ENCODE measurements around the gene WDR64. TPM values are rescaled to one million over a fixed set of nuclear protein-coding genes. Genes with fewer than 3 reads are reported as not detected.

Gene WDR64
- total and polyA plus RNA-seq, 2 donors (not counting 3 experiments of a cell fraction or from before 2014, with no cell fraction given), result not detected

DNA sequence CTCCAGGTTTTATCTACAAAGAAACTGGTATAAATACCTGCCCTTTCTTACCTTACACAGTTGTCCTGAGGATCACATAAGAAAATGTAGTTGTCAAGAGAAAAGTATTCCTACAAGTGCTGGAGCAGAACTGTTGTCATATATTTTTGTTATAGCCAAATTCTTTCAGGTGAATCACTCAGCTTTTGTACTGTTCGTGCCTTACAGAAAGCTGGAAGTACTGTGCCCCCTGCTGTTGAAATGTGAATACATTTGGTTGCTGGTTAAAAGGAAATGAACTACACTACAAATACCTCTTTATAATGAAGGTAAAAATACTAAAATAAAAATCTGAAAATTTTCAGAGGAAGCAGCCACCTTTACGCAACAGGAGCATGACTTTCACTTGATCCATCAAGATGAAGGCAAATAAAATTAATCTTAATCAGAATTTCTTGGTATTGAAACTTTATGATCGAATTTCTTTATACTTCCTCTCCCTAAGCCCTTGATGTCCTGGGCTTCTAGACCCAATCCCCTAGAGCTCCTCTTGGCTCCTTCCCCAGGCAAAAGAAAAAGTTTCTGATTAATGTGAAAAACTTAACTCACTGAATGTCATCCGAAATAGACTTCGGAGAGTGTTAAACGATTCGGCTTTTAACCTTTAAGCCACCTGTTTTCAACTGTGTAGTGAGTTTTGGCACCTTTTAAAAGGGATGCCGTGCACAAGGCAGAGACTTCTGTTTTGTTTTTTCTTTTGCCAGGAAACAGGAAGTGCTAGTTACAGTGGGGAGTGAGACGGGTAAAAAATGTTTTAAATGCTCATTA, 24.4 kb upstream of the WDR64 start:
- intact Hi-C loops (cut with micrococcal nuclease), result loop anchor here (1.0 kb wide), 3 partner anchors 16 to 895 kb away; no protein-coding TSS in a partner anchor
- DNase-seq (ENCODE audit: low read depth, low spot score), result peak; percentile 72
- dilution Hi-C loops (cut with MboI; ENCODE audit: extremely low pct_ligation_motif_present, low sequenced_read_pairs), result no loop called here
- H3K27me3 ChIP-seq (ENCODE audit: control insufficient read depth in 2 of 2, insufficient read depth in 2 of 2, low read length in 2 of 2), result no peaks in the 10 kb centered on the region
- H3K27ac ChIP-seq (ENCODE audit: insufficient read depth, low read depth, low read length), result no peak overlapping the region
- CTCF ChIA-PET, result interaction anchor here (0.5 to 4.1 kb wide), 23 partner anchors 8 to 895 kb away, joined by 3 to 106 read pairs (median 4); partner anchors contain the start of genes CHML, EXO1, KMO and OPN3
- no peaks in the 10 kb centered on the region for H3K9me1 ChIP-seq (replicated peaks; ENCODE audit: control insufficient read depth, extremely low read depth, insufficient read depth, low read length)
- no peaks in the 10 kb centered on the region for H3K9me3 ChIP-seq (replicated peaks; ENCODE audit: control insufficient read depth, insufficient read depth, low read length)
- no peak for FAIRE-seq
- TF ChIP-seq, protein P1, sequence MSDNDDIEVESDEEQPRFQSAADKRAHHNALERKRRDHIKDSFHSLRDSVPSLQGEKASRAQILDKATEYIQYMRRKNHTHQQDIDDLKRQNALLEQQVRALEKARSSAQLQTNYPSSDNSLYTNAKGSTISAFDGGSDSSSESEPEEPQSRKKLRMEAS (IDR thresholded peaks at IDR 0.05; ENCODE audit: insufficient read depth, insufficient read length), result no peak
- TF ChIP-seq MYC (IDR thresholded peaks at IDR 0.05; ENCODE audit: low read depth, low read length) (no peak), POLR2A (IDR thresholded peaks at IDR 0.05; ENCODE audit: low read depth, low read length) (no peak), JUN (IDR thresholded peaks at IDR 0.05; ENCODE audit: borderline replicate concordance, insufficient read depth, insufficient read length, low read depth) (no peak), EZH2 (IDR thresholded peaks at IDR 0.05; ENCODE audit: borderline replicate concordance, low read depth, low read length, severe bottlenecking) (no peak), GATA2 (IDR thresholded peaks at IDR 0.05; ENCODE audit: insufficient read depth, insufficient read length, low read depth, low read length) (no peak)
- TF ChIP-seq, protein P2, sequence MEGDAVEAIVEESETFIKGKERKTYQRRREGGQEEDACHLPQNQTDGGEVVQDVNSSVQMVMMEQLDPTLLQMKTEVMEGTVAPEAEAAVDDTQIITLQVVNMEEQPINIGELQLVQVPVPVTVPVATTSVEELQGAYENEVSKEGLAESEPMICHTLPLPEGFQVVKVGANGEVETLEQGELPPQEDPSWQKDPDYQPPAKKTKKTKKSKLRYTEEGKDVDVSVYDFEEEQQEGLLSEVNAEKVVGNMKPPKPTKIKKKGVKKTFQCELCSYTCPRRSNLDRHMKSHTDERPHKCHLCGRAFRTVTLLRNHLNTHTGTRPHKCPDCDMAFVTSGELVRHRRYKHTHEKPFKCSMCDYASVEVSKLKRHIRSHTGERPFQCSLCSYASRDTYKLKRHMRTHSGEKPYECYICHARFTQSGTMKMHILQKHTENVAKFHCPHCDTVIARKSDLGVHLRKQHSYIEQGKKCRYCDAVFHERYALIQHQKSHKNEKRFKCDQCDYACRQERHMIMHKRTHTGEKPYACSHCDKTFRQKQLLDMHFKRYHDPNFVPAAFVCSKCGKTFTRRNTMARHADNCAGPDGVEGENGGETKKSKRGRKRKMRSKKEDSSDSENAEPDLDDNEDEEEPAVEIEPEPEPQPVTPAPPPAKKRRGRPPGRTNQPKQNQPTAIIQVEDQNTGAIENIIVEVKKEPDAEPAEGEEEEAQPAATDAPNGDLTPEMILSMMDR (IDR thresholded peaks at IDR 0.05; ENCODE audit: extremely low read depth in 1 of 2, insufficient read depth in 1 of 2, low read depth in 1 of 2, low read length in 2 of 2), result peak; percentile 39 to 51
- H3K36me3 ChIP-seq (ENCODE audit: control insufficient read depth in 2 of 2, extremely low read depth in 1 of 2, insufficient read depth in 2 of 2, low read length in 2 of 2), result no peaks in the 10 kb centered on the region
- BruUV-seq (replicated peaks), result no TSS peak
- H3K4me2 ChIP-seq (ENCODE audit: insufficient read depth, low read length), result no peak overlapping the region
- H2AFZ ChIP-seq (ENCODE audit: low read depth, low read length), result no peak overlapping the region
- no peaks in the 10 kb centered on the region for H3K4me1 ChIP-seq (ENCODE audit: control insufficient read depth, extremely low read depth, insufficient read depth, low read length)
- POLR2A ChIA-PET, result no interaction called here
- peaks cover 2% of the 10 kb centered on the region for H3K79me2 ChIP-seq (ENCODE audit: control insufficient read depth, insufficient read depth, low read length)
- no peak overlapping the region for H3K4me3 ChIP-seq (replicated peaks in 1 of 3; ENCODE audit: insufficient read depth in 1 of 3, low read depth in 1 of 3, low read length in 3 of 3)
- no peaks in the 10 kb centered on the region for H4K20me1 ChIP-seq (replicated peaks; ENCODE audit: control insufficient read depth, extremely low read depth, insufficient read depth, low read length)
- H3K9ac ChIP-seq (replicated peaks; ENCODE audit: extremely low read depth, insufficient read depth, low read length), result no peak overlapping the region

All from endothelial cell of umbilical vein (primary cell).